K562 (cell line): ENCODE measurements around the gene IL12RB2. TPM values are rescaled to one million over a fixed set of nuclear protein-coding genes. Genes with fewer than 3 reads are reported as not detected.

Experiments used
- ATAC-seq: fragments of 200-7000 bp; cut with Tn5 transposase; 3 replicates; pipeline ENCODE4 v1.9.1; 2020; ENCODE audit warnings: moderate library complexity
- BruUV-seq: library from RNA; stranded (reverse); fragments of 400-500 nt; replicated peaks from 2 replicates; lab custom pipeline; 2021; lab: Mats Ljungman, UMichigan
- CTCF ChIA-PET: fragments of 300-600 bp; formaldehyde crosslinking; extraction: SDS; loops from one replicate; lab custom pipeline; 2021; ENCODE audit warnings: low intra/inter-chr PET ratio; lab: Yijun Ruan, JAX
- POLR2A ChIA-PET: fragments of 300-600, 350-650 bp; sonication (Branson Sonifier 250); formaldehyde crosslinking; extraction: SDS; loops from one replicate; lab custom pipeline; 2021; ENCODE audit warnings: antibody characterized with exemption, inconsistent platforms; lab: Yijun Ruan, JAX
- DNase-seq, 4 experiments: peaks; one replicate each; pipeline versions ENCODE4 v3.0.0 to v3.0.0-alpha.2; 2011 to 2018; ENCODE audit warnings: low spot score in 3 of 4, mixed read lengths in 3 of 4; ENCODE audit errors: extremely low read depth in 1 of 4
- FAIRE-seq: peaks from 2 replicates; lab custom pipeline; 2011; peaks lifted over from hg19 to GRCh38; lab: Jason Lieb, UNC
- H2AFZ ChIP-seq: 2 replicates; pipeline ENCODE4 v1.6.0; 2011; ENCODE audit warnings: low read depth, low read length, control low read depth, inconsistent platforms
- H3K27ac ChIP-seq: fragments of 200-600 bp; 3 replicates; pipeline ENCODE4 v1.8.0; 2011; ENCODE audit warnings: low read depth, mild to moderate bottlenecking, control low read depth, inconsistent platforms, low read length, moderate library complexity, mixed read lengths; ENCODE audit errors: extremely low read depth
- H3K27me3 ChIP-seq, 2 experiments: fragments of 300-600 bp in 1 of 2; 2 replicates in 1 of 2; 3 replicates in 1 of 2; pipeline versions ENCODE4 v1.6.0 to v1.8.0; 2011; ENCODE audit warnings: inconsistent platforms in 2 of 2, low read length in 2 of 2, mild to moderate bottlenecking in 1 of 2, mixed read lengths in 1 of 2, moderate library complexity in 1 of 2; ENCODE audit not compliant: control insufficient read depth in 2 of 2, insufficient read depth in 2 of 2
- H3K36me3 ChIP-seq: fragments of 300-600 bp; 3 replicates; pipeline ENCODE4 v1.8.0; 2011; ENCODE audit warnings: mild to moderate bottlenecking, low read length, inconsistent platforms; ENCODE audit not compliant: control insufficient read depth, insufficient read depth
- H3K4me1 ChIP-seq, 2 experiments: fragments of 200-600 bp in 1 of 2; replicated peaks in 1 of 2; 2 replicates in 1 of 2; 3 replicates in 1 of 2; pipeline versions ENCODE4 v1.5.1 to v1.8.0; 2011; ENCODE audit warnings: inconsistent platforms in 2 of 2, low read length in 2 of 2, mild to moderate bottlenecking in 1 of 2, mixed read lengths in 1 of 2, moderate library complexity in 1 of 2; ENCODE audit not compliant: control insufficient read depth in 2 of 2, insufficient read depth in 2 of 2
- H3K4me2 ChIP-seq: 2 replicates; pipeline ENCODE4 v1.6.1; 2011; ENCODE audit warnings: low read length, control low read depth, inconsistent platforms, mixed read lengths; ENCODE audit not compliant: insufficient read depth
- H3K4me3 ChIP-seq: fragments of 200-600 bp; sonication (generic), shearing (Covaris generic); 2 replicates; pipeline ENCODE4 v1.5.1; 2016; ENCODE audit warnings: control low read depth, inconsistent platforms
- H3K79me2 ChIP-seq: fragments of 200-600 bp; 3 replicates; pipeline ENCODE4 v1.8.0; 2011; ENCODE audit warnings: low read length, inconsistent platforms; ENCODE audit not compliant: control insufficient read depth, insufficient read depth
- H3K9ac ChIP-seq, 2 experiments: 2 replicates each; pipeline versions ENCODE4 v1.6.0 to v1.6.1; 2011; ENCODE audit warnings: low read depth in 2 of 2, low read length in 2 of 2, control low read depth in 1 of 2, inconsistent platforms in 1 of 2, mild to moderate bottlenecking in 1 of 2, mixed read lengths in 1 of 2; ENCODE audit not compliant: insufficient read depth in 1 of 2
- H3K9me1 ChIP-seq: one replicate; pipeline ENCODE4 v1.6.0; 2011; ENCODE audit warnings: inconsistent platforms, mild to moderate bottlenecking, low read length, moderate library complexity; ENCODE audit not compliant: control insufficient read depth, insufficient read depth
- H3K9me3 ChIP-seq: replicated peaks from 2 replicates; pipeline ENCODE4 v1.5.1; 2011; ENCODE audit warnings: low read depth, low read length, inconsistent platforms; ENCODE audit not compliant: control insufficient read depth, insufficient read depth
- H4K20me1 ChIP-seq: replicated peaks from 2 replicates; pipeline ENCODE4 v1.6.1; 2011; ENCODE audit warnings: low read length, inconsistent platforms, mixed read lengths; ENCODE audit not compliant: control insufficient read depth, insufficient read depth
- CBFA2T3 ChIP-seq: fragments of 450-650 bp; IDR thresholded peaks from 2 replicates; pipeline ENCODE4 v1.6.1; 2017
- CEBPB ChIP-seq: fragments of 450-650 bp; IDR thresholded peaks from 2 replicates; pipeline ENCODE4 v1.6.1; 2016; ENCODE audit warnings: missing genetic modification characterization, missing compliant biosample characterization
- CHAMP1 ChIP-seq: fragments of 450-650 bp; IDR thresholded peaks from 2 replicates; pipeline ENCODE4 v1.6.1; 2016; ENCODE audit warnings: mild to moderate bottlenecking
- CHCHD3 ChIP-seq: fragments of 250-450 bp; sonication (Bioruptor Pico); IDR thresholded peaks from 2 replicates; pipeline ENCODE4 v2.1.2; 2022; ENCODE audit warnings: mild to moderate bottlenecking
- CHD1 ChIP-seq: fragments of 200-600 bp; sonication (generic); IDR thresholded peaks from one replicate; pipeline ENCODE4 v1.6.1; 2012; ENCODE audit warnings: mild to moderate bottlenecking, moderate library complexity, low read length, inconsistent platforms
- CREB5 ChIP-seq: fragments of 250-450 bp; sonication (Bioruptor Pico); IDR thresholded peaks from 2 replicates; pipeline ENCODE4 v1.5.0; 2020; ENCODE audit warnings: mild to moderate bottlenecking
- CTBP1 ChIP-seq: fragments of 450-650 bp; IDR thresholded peaks from 2 replicates; pipeline ENCODE4 v1.6.1; 2016; ENCODE audit warnings: borderline replicate concordance
- HEY1 ChIP-seq: fragments of 250-450 bp; sonication (Bioruptor Pico); IDR thresholded peaks from 2 replicates; pipeline ENCODE4 v1.5.0; 2020; ENCODE audit warnings: mild to moderate bottlenecking, moderate library complexity, borderline replicate concordance
- MXI1 ChIP-seq: IDR thresholded peaks from 2 replicates; pipeline ENCODE4 v1.6.1; 2011; ENCODE audit warnings: low read depth, mild to moderate bottlenecking, improper control_type of control experiment, low read length
- PHB ChIP-seq: fragments of 250-450 bp; sonication (Bioruptor Pico); IDR thresholded peaks from 2 replicates; pipeline ENCODE4 v1.5.0; 2021
- STAT5B ChIP-seq: fragments of 250-450 bp; sonication (Bioruptor Pico); IDR thresholded peaks from 2 replicates; pipeline ENCODE4 v1.8.0; 2021; ENCODE audit warnings: mild to moderate bottlenecking, inconsistent platforms
- TCFL5 ChIP-seq: fragments of 250-450 bp; sonication (Bioruptor Pico); conservative IDR thresholded peaks from 2 replicates; pipeline ENCODE4 v1.6.1; 2021; ENCODE audit warnings: mild to moderate bottlenecking, moderate library complexity, matching md5 sums
- ZNF347 ChIP-seq: fragments of 450-650 bp; formaldehyde crosslinking; IDR thresholded peaks from 2 replicates; pipeline ENCODE4 v1.4.0; 2020; ENCODE audit warnings: low read depth, mild to moderate bottlenecking, moderate library complexity
- ZNF384 ChIP-seq: IDR thresholded peaks from 2 replicates; pipeline ENCODE4 v1.6.1; 2012; ENCODE audit warnings: low read depth, low read length, improper control_type of control experiment
- WGBS: fragments of 100-300 bp; shearing (Covaris generic); methylation state at CpG from one replicate; pipeline ENCODE4 v1.1.6; 2016; ENCODE audit warnings: low coverage, mixed read lengths; ENCODE audit not compliant: insufficient coverage; ENCODE audit errors: missing lambda C conversion rate; 5-methylcytosine and 5-hydroxymethylcytosine counted together
- in situ Hi-C: fragments of 300-500 bp; cut with MboI; formaldehyde crosslinking; loops from 4 replicates; pipeline ENCODE4 v1.15.0; 2018; ENCODE audit warnings: inconsistent platforms, mixed read lengths
- intact Hi-C: fragments of 100-400 bp; cut with micrococcal nuclease; formaldehyde crosslinking; loops from 2 replicates; pipeline ENCODE4 v1.14.2; 2022
- polyA plus RNA-seq, 8 experiments: library from polyadenylated mRNA; depleted of rRNA in 4 of 8; stranded (reverse) in 5 of 8; unstranded in 3 of 8; fragments of >200 nt; fragmentation: Nextera tagmentation in 2 of 8; fragmentation: Illumina TruSeq in 1 of 8; extraction: Ambion mirVana in 2 of 8; extraction: Trizol in 1 of 8; gene quantifications; 2 replicates each; pipeline versions ENCODE4 v1.2.1 to v1.2.3, GENCODE V29; 2011 to 2014; ENCODE audit warnings: inconsistent platforms in 1 of 8, missing spikeins in 1 of 8
- total RNA-seq, 7 experiments: library from RNA; depleted of rRNA in 6 of 7; stranded (reverse); fragments of >200 nt in 6 of 7; fragmentation: Illumina TruSeq in 2 of 7; extraction: Trizol in 2 of 7; gene quantifications; 2 replicates each; pipeline versions ENCODE4 v1.2.1 to v1.2.3, GENCODE V29; 2011 to 2021; ENCODE audit warnings: low replicate concordance in 1 of 7

Gene IL12RB2
- total and polyA plus RNA-seq, 9 of the 15 experiments (the other 6 are each of a cell fraction or from before 2014, with no cell fraction given) = 0.39 to 3.3 (median 1.9) TPM

GRCh38 chr1:67324068-67324467 lies 16.4 kb downstream of the IL12RB2 start:
- 37% methylated on average over 6 of the region's 8 CpGs for WGBS
- Histone ChIP-seq H3K9me1 (no peaks in the 10 kb centered on the region), H3K4me1 (no peaks in the 10 kb centered on the region), H3K79me2 (no peaks in the 10 kb centered on the region), H4K20me1 (no peaks in the 10 kb centered on the region), H2AFZ (no peak overlapping the region), H3K9ac (no peak overlapping the region), H3K27ac (no peak overlapping the region), H3K4me3 (no peak overlapping the region), H3K27me3 (no peaks in the 10 kb centered on the region), H3K36me3 (peaks cover 4% of the 10 kb centered on the region; the same call in 1 of the 3 replicates), H3K9me3 (no peaks in the 10 kb centered on the region), H3K4me2 (no peak overlapping the region)
- intact Hi-C loops = no loop called here
- TF ChIP-seq CEBPB (tag) (peak; percentile 73), STAT5B (CRISPR knock-in tag) (no peak)
- ATAC-seq = no peak
- FAIRE-seq = no peak
- ChIA-PET POLR2A (no interaction called here), CTCF (no interaction called here)
- no TSS peak for BruUV-seq
- no peak for DNase-seq
- in situ Hi-C loops = no loop called here

GRCh38 chr1:67327864-67328466 lies 20.3 kb downstream of the IL12RB2 start:
- H3K9me3 ChIP-seq = no peaks in the 10 kb centered on the region
- H3K27me3 ChIP-seq = no peaks in the 10 kb centered on the region
- H3K79me2 ChIP-seq = no peaks in the 10 kb centered on the region
- no peak overlapping the region for H3K27ac ChIP-seq
- no peak overlapping the region for H3K4me3 ChIP-seq
- H3K4me1 ChIP-seq = no peaks in the 10 kb centered on the region
- ATAC-seq = no peak
- no peak overlapping the region for H3K9ac ChIP-seq
- no peak for DNase-seq
- no peaks in the 10 kb centered on the region for H3K9me1 ChIP-seq
- no peak overlapping the region for H2AFZ ChIP-seq
- intact Hi-C loops = no loop called here
- in situ Hi-C loops = no loop called here
- H3K4me2 ChIP-seq = no peak overlapping the region
- WGBS = 17% methylated on average over 3 of the region's 3 CpGs
- FAIRE-seq = no peak
- ChIA-PET CTCF (no interaction called here), POLR2A (no interaction called here)
- no peaks in the 10 kb centered on the region for H4K20me1 ChIP-seq
- peaks cover 4% of the 10 kb centered on the region; the same call in 1 of the 3 replicates for H3K36me3 ChIP-seq
- no TSS peak for BruUV-seq
- TF ChIP-seq CHD1 (no peak), TCFL5 (CRISPR knock-in tag) (no peak), CHAMP1 (no peak), ZNF347 (CRISPR knock-in tag) (no peak), CREB5 (CRISPR knock-in tag) (no peak), CBFA2T3 (no peak), PHB (no peak), MXI1 (no peak), CTBP1 (no peak), ZNF384 (no peak), CHCHD3 (CRISPR knock-in tag) (no peak), HEY1 (no peak)
